A673 (cell line): ENCODE results near the gene ARHGAP15. TPM values are rescaled to one million over a fixed set of nuclear protein-coding genes. Genes with fewer than 3 reads are reported as not detected.

Experiments
- BruUV-seq: library from RNA; stranded (reverse); fragments of 400-500 nt; replicated peaks from 2 replicates; lab custom pipeline; 2021; lab: Mats Ljungman, UMichigan
- CTCF ChIA-PET: fragments of 300-600 bp; sonication (Branson Sonifier 250); formaldehyde crosslinking; loops from one replicate; lab custom pipeline; 2022; ENCODE audit warnings: antibody characterized with exemption; lab: Charles Lee
- POLR2A ChIA-PET: fragments of 300-600 bp; sonication (Branson Sonifier 250); formaldehyde crosslinking; loops from one replicate; lab custom pipeline; 2022; ENCODE audit warnings: antibody characterized with exemption; ENCODE audit not compliant: low non-redundant PET; lab: Charles Lee
- DNase-seq: peaks from one replicate; pipeline ENCODE4 v3.0.0-alpha.2; 2015; ENCODE audit warnings: low spot score
- H3K27ac ChIP-seq: fragments of 200-600 bp; sonication (generic); 2 replicates; pipeline ENCODE4 v1.5.1; 2016; ENCODE audit warnings: mixed run types, low read depth, mild to moderate bottlenecking, mixed read lengths, antibody characterized with exemption, low read length; ENCODE audit not compliant: poor library complexity, severe bottlenecking
- H3K27me3 ChIP-seq: fragments of 200-600 bp; sonication (generic); replicated peaks from 2 replicates; pipeline ENCODE4 v1.6.1; 2017; ENCODE audit warnings: mixed run types, low read depth, mild to moderate bottlenecking, mixed read lengths, antibody characterized with exemption, low read length; ENCODE audit not compliant: insufficient read depth, poor library complexity
- H3K36me3 ChIP-seq: fragments of 200-600 bp; sonication (generic); 2 replicates; pipeline ENCODE4 v1.6.1; 2016; ENCODE audit warnings: mixed run types, mild to moderate bottlenecking, mixed read lengths, antibody characterized with exemption, low read length; ENCODE audit not compliant: insufficient read depth, poor library complexity, severe bottlenecking
- H3K4me1 ChIP-seq: fragments of 200-600 bp; sonication (generic); 2 replicates; pipeline ENCODE4 v1.6.1; 2017; ENCODE audit warnings: mixed run types, mild to moderate bottlenecking, mixed read lengths, antibody characterized with exemption, low read length; ENCODE audit not compliant: insufficient read depth, poor library complexity, severe bottlenecking
- H3K4me3 ChIP-seq: fragments of 200-600 bp; sonication (generic); 2 replicates; pipeline ENCODE4 v1.5.1; 2016; ENCODE audit warnings: low read depth, mixed run types, mild to moderate bottlenecking, mixed read lengths, low read length; ENCODE audit not compliant: poor library complexity, severe bottlenecking
- H3K9me3 ChIP-seq: fragments of 200-600 bp; sonication (generic); 2 replicates; pipeline ENCODE4 v1.6.1; 2016; ENCODE audit warnings: mixed run types, low read depth, mild to moderate bottlenecking, mixed read lengths, antibody characterized with exemption, low read length; ENCODE audit not compliant: poor library complexity, severe bottlenecking
- CTCF ChIP-seq: fragments of 300-800, 200-600 bp; sonication (generic); conservative IDR thresholded peaks from 2 replicates; pipeline ENCODE4 v1.5.1; 2017; ENCODE audit warnings: low read depth, mild to moderate bottlenecking, antibody characterized with exemption, low read length, moderate library complexity, mixed read lengths
- EZH2 ChIP-seq: fragments of 200-600 bp; sonication (generic); IDR thresholded peaks from 2 replicates; pipeline ENCODE4 v1.6.1; 2017; ENCODE audit warnings: borderline replicate concordance, low read depth, mild to moderate bottlenecking, mixed read lengths, antibody characterized with exemption, low read length; ENCODE audit not compliant: poor library complexity, severe bottlenecking
- intact Hi-C: fragments of 100-400 bp; cut with micrococcal nuclease; formaldehyde crosslinking; loops from one replicate; pipeline ENCODE4 v1.10.0; 2022; ENCODE audit not compliant: unreplicated experiment
- total RNA-seq: library from RNA; stranded (reverse); gene quantifications from 2 replicates; pipeline ENCODE4 v1.2.3, GENCODE V29; 2021

The ARHGAP15 gene
- total RNA-seq, 1 experiment from 2014 or later, result not detected

GRCh38 chr2:143571747-143572146 is 442.5 kb downstream of the ARHGAP15 start:
- H3K4me1 ChIP-seq, result no peaks in the 10 kb centered on the region
- POLR2A ChIA-PET, result no interaction called here

GRCh38 chr2:143572421-143572820 is 443.2 kb downstream of the ARHGAP15 start:
- DNase-seq, result no peak
- Histone ChIP-seq H3K27me3 (no peaks in the 10 kb centered on the region), H3K4me3 (no peak overlapping the region), H3K4me1 (no peaks in the 10 kb centered on the region), H3K9me3 (no peaks in the 10 kb centered on the region), H3K27ac (no peak overlapping the region), H3K36me3 (no peaks in the 10 kb centered on the region)
- no peak for TF ChIP-seq EZH2
- TF ChIP-seq CTCF, result no peak
- ChIA-PET CTCF (no interaction called here), POLR2A (no interaction called here)
- BruUV-seq, result no TSS peak
- intact Hi-C loops, result no loop called here

More at GRCh38 chr2:143571747-143572146, 442.5 kb downstream of the ARHGAP15 start:
- no peak for DNase-seq
- Histone ChIP-seq H3K27ac (no peak overlapping the region), H3K27me3 (no peaks in the 10 kb centered on the region), H3K9me3 (no peaks in the 10 kb centered on the region), H3K36me3 (no peaks in the 10 kb centered on the region), H3K4me3 (no peak overlapping the region)
- TF ChIP-seq CTCF (no peak), EZH2 (no peak)
- no TSS peak for BruUV-seq
- intact Hi-C loops, result no loop called here
- CTCF ChIA-PET, result no interaction called here

GRCh38 chr2:143574069-143574468 is 444.9 kb downstream of the ARHGAP15 start:
- H3K4me3 ChIP-seq, result no peak overlapping the region
- no peaks in the 10 kb centered on the region for H3K27me3 ChIP-seq
- peak; percentile 24 for DNase-seq
- intact Hi-C loops, result no loop called here
- H3K27ac ChIP-seq, result no peak overlapping the region
- 0 out of 2 replicates have a peak, but pooled peaks have one; percentile 29 for TF ChIP-seq CTCF
- TF ChIP-seq EZH2, result no peak
- POLR2A ChIA-PET, result no interaction called here
- BruUV-seq, result no TSS peak
- no peaks in the 10 kb centered on the region for H3K36me3 ChIP-seq
- H3K9me3 ChIP-seq, result no peaks in the 10 kb centered on the region
- H3K4me1 ChIP-seq, result no peaks in the 10 kb centered on the region
- CTCF ChIA-PET, result no interaction called here
